GM21360 (cell line): Measurements from ENCODE around the gene LBHD2.
"Not testable (repeated sequence)": the region's sequence is repeated elsewhere in the genome, so short reads cannot be mapped to it uniquely, and the experiment has no call there.

Source experiments
- ATAC-seq: cut with Tn5 transposase; IDR thresholded peaks from one replicate; pipeline ENCODE4 v1.9.1; 2021; ENCODE audit warnings: mild to moderate bottlenecking, moderate library complexity; ENCODE audit not compliant: unreplicated experiment

LBHD2 gene

GRCh38 chr14:103103461-103104388, 19.7 kb downstream of the LBHD2 start:
- ATAC-seq = no peak

GRCh38 chr14:103104389-103104653, 20.3 kb downstream of the LBHD2 start:
- ATAC-seq = no peak

- peak; percentile 43 for ATAC-seq
Measured at GRCh38 chr14:103104654-103105452, 20.8 kb downstream of the LBHD2 start.

GRCh38 chr14:103105580-103106150, 21.7 kb downstream of the LBHD2 start:
- no peak for ATAC-seq

- ATAC-seq = no peak
Measured at GRCh38 chr14:103107455-103107854, 23.4 kb downstream of the LBHD2 start.

- no peak for ATAC-seq
Measured at GRCh38 chr14:103107941-103108748, 24.1 kb downstream of the LBHD2 start.

- ATAC-seq = no peak
Measured at GRCh38 chr14:103108749-103109207, 24.8 kb downstream of the LBHD2 start.

- ATAC-seq = no peak
Measured at GRCh38 chr14:103109535-103110441, 25.8 kb downstream of the LBHD2 start.

GRCh38 chr14:103110681-103111231, 26.7 kb downstream of the LBHD2 start:
- ATAC-seq = no peak

GRCh38 chr14:103111232-103111868, 27.3 kb downstream of the LBHD2 start:
- ATAC-seq = no peak

GRCh38 chr14:103112400-103113243, 28.6 kb downstream of the LBHD2 start:
- ATAC-seq = no peak

GRCh38 chr14:103113303-103113702, 29.3 kb downstream of the LBHD2 start:
- ATAC-seq = no peak

- ATAC-seq = no peak
Measured at GRCh38 chr14:103113774-103114173, 29.8 kb downstream of the LBHD2 start.

- not testable (repeated sequence) for ATAC-seq
Measured at GRCh38 chr14:103115086-103115679, 31.2 kb downstream of the LBHD2 start.

- no peak for ATAC-seq
Measured at GRCh38 chr14:103115845-103116572, 32.0 kb downstream of the LBHD2 start.

- no peak for ATAC-seq
Measured at GRCh38 chr14:103116636-103117035, 32.6 kb downstream of the LBHD2 start.

- not testable (repeated sequence) for ATAC-seq
Measured at GRCh38 chr14:103117499-103117898, 33.5 kb downstream of the LBHD2 start.
